CD4-positive, alpha-beta T cell (primary cell): Measurements from ENCODE around the gene HDAC4. TPM values are rescaled to one million over a fixed set of nuclear protein-coding genes. Genes with fewer than 3 reads are reported as not detected.
A peak's percentile ranks its signal among the peaks of the same experiment; 100 is the strongest.

Experiments
- ATAC-seq: fragments of 200-7000 bp; cut with Tn5 transposase; one replicate; pipeline ENCODE4 v1.10.0; 2022; ENCODE audit warnings: mild to moderate bottlenecking; ENCODE audit not compliant: poor library complexity
- CTCF ChIA-PET: fragments of 350-600 bp; sonication (Branson Sonifier 250); formaldehyde crosslinking; loops from one replicate; lab custom pipeline; 2021; ENCODE audit warnings: antibody characterized with exemption, inconsistent platforms; lab: Charles Lee
- POLR2A ChIA-PET: fragments of 350-600 bp; sonication (Branson Sonifier 250); formaldehyde crosslinking; loops from one replicate; lab custom pipeline; 2021; ENCODE audit warnings: antibody characterized with exemption, inconsistent platforms; lab: Charles Lee
- DNase-seq, 14 experiments: peaks; one replicate each; pipeline ENCODE4 v3.0.0-alpha.2; 2013 to 2020; ENCODE audit warnings: mixed read lengths in 2 of 14
- H3K27ac ChIP-seq, 2 donors: one replicate each; pipeline versions ENCODE4 v1.5.1 to v1.7.0; 2013; ENCODE audit warnings: low read length in 2 of 2, low read depth in 1 of 2, mild to moderate bottlenecking in 1 of 2
- H3K27me3 ChIP-seq, 2 experiments: 1 replicate in 1 of 2; 2 replicates in 1 of 2; pipeline versions ENCODE4 v1.6.1 to v1.7.0; 2013; ENCODE audit warnings: low read length in 2 of 2, control low read depth in 1 of 2, mild to moderate bottlenecking in 1 of 2, moderate library complexity in 1 of 2; ENCODE audit not compliant: insufficient read depth in 2 of 2, control insufficient read depth in 1 of 2
- H3K36me3 ChIP-seq: one replicate; pipeline ENCODE4 v1.6.1; 2013; ENCODE audit warnings: low read length, control low read depth; ENCODE audit not compliant: insufficient read depth
- H3K4me1 ChIP-seq: one replicate; pipeline ENCODE4 v1.6.1; 2013; ENCODE audit warnings: low read length, control low read depth; ENCODE audit not compliant: insufficient read depth
- H3K4me3 ChIP-seq: one replicate; pipeline ENCODE4 v1.5.1; 2013; ENCODE audit warnings: mild to moderate bottlenecking, low read length, moderate library complexity
- H3K9me3 ChIP-seq, 2 experiments: 1 replicate in 1 of 2; 2 replicates in 1 of 2; pipeline versions ENCODE4 v1.6.1 to v1.7.0; 2013; ENCODE audit warnings: low read length in 2 of 2, mild to moderate bottlenecking in 2 of 2, control low read depth in 1 of 2, moderate library complexity in 1 of 2; ENCODE audit not compliant: control insufficient read depth in 1 of 2, insufficient read depth in 1 of 2
- H3K27ac Mint-ChIP-seq: one replicate; pipeline ENCODE4 v1.8.0; 2020; ENCODE audit warnings: mixed read lengths
- H3K27me3 Mint-ChIP-seq: one replicate; pipeline ENCODE4 v1.8.0; 2021; ENCODE audit warnings: mixed read lengths
- H3K36me3 Mint-ChIP-seq: one replicate; pipeline ENCODE4 v1.8.0; 2021; ENCODE audit warnings: low read depth, mixed read lengths
- H3K4me1 Mint-ChIP-seq: one replicate; pipeline ENCODE4 v1.8.0; 2021; ENCODE audit warnings: low read depth, mixed read lengths
- H3K4me3 Mint-ChIP-seq: one replicate; pipeline ENCODE4 v1.8.0; 2020; ENCODE audit warnings: mild to moderate bottlenecking, mixed read lengths
- H3K9me3 Mint-ChIP-seq: one replicate; pipeline ENCODE4 v1.8.0; 2020; ENCODE audit warnings: mixed read lengths
- CTCF ChIP-seq: fragments of 200-600 bp; IDR thresholded peaks from one replicate; pipeline ENCODE4 v1.8.0; 2022; ENCODE audit warnings: antibody characterized with exemption, mild to moderate bottlenecking
- intact Hi-C, 2 experiments: fragments of 100-400 bp; cut with DNase I in 1 of 2; cut with micrococcal nuclease in 1 of 2; formaldehyde crosslinking; loops; one replicate each; pipeline versions ENCODE4 v1.15.1 to v1.9.0; 2023 to 2025; cut with DNase I, micrococcal nuclease
- total RNA-seq, 174 experiments: library from RNA in 2 of 174; stranded (reverse) in 2 of 174; gene quantifications; one replicate each; pipeline ENCODE4 v1.2.3 and lab custom pipeline; 2021 to 2026

HDAC4 gene
- total RNA-seq, 2 experiments from 2014 or later, result 45.3 to 49.2 TPM

- H3K4me3 Mint-ChIP-seq, result no peak overlapping the region
- intact Hi-C loops, result no loop called here
- POLR2A ChIA-PET, result no interaction called here
Observed at GRCh38 chr2:239008004-239008403, 392.8 kb downstream of the HDAC4 start.

GRCh38 chr2:239006622-239007285 lies 394.1 kb downstream of the HDAC4 start:
- Mint-ChIP-seq H3K9me3 (no peaks in the 10 kb centered on the region), H3K27me3 (peaks cover 46% of the 10 kb centered on the region), H3K4me3 (no peak overlapping the region), H3K27ac (no peak overlapping the region), H3K36me3 (no peaks in the 10 kb centered on the region), H3K4me1 (no peaks in the 10 kb centered on the region)
- POLR2A ChIA-PET, result no interaction called here
- Histone ChIP-seq H3K4me1 (no peaks in the 10 kb centered on the region), H3K27me3 (peaks cover 10 to 11% of the 10 kb centered on the region in 2 experiments), H3K36me3 (no peaks in the 10 kb centered on the region), H3K27ac (no peak overlapping the region), H3K4me3 (no peak overlapping the region), H3K9me3 (peaks cover 0 to 25% of the 10 kb centered on the region in 2 experiments)
- peak in 1 of 14 experiments; percentile 5 for DNase-seq
- no peak for ATAC-seq
- TF ChIP-seq CTCF, result no peak
- intact Hi-C loops, result no loop called here
- CTCF ChIA-PET, result no interaction called here

More at GRCh38 chr2:239008004-239008403, 392.8 kb downstream of the HDAC4 start:
- TF ChIP-seq CTCF, result no peak
- Mint-ChIP-seq H3K27me3 (peaks cover 44% of the 10 kb centered on the region), H3K4me1 (no peaks in the 10 kb centered on the region), H3K9me3 (no peaks in the 10 kb centered on the region), H3K36me3 (no peaks in the 10 kb centered on the region), H3K27ac (no peak overlapping the region)
- H3K4me1 ChIP-seq, result no peaks in the 10 kb centered on the region
- DNase-seq, result no peak
- no peaks in the 10 kb centered on the region for H3K36me3 ChIP-seq
- CTCF ChIA-PET, result no interaction called here
- H3K4me3 ChIP-seq, result no peak overlapping the region
- H3K27me3 ChIP-seq, result peaks cover 15 to 17% of the 10 kb centered on the region in 2 experiments
- no peak for ATAC-seq
- no peak overlapping the region for H3K27ac ChIP-seq
- peaks cover 0 to 12% of the 10 kb centered on the region in 2 experiments for H3K9me3 ChIP-seq

DNA sequence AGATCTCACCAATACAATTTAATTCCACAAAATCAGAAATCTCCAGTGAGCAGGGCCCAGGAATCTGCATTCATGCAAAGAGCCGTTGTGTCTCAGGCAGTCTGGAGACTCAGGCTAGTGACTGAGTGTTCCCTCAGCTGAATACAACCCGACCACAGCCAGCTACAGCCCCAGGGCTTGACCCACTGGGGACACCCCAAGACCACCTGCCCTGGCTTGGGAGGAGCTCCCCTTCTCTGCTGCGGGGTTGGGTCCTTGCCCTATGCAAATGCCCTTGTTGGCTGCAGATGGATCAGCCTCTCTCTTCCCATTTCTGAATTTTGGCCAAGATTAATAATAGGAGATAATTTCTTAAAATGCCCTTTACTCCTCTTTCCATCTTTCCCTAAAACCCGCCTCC lies 395.2 kb downstream of the HDAC4 start:
- POLR2A ChIA-PET, result no interaction called here
- DNase-seq (peak in 1 of 14 experiments; percentile 29), ATAC-seq (no peak)
- no peaks in the 10 kb centered on the region for H3K4me1 Mint-ChIP-seq
- H3K36me3 ChIP-seq, result no peaks in the 10 kb centered on the region
- peaks cover 4% of the 10 kb centered on the region for H3K9me3 Mint-ChIP-seq
- no peaks in the 10 kb centered on the region for H3K36me3 Mint-ChIP-seq
- CTCF ChIA-PET, result no interaction called here
- TF ChIP-seq CTCF, result no peak
- no peaks in the 10 kb centered on the region for H3K4me1 ChIP-seq
- H3K9me3 ChIP-seq, result peaks cover 0 to 26% of the 10 kb centered on the region in 2 experiments
- H3K27me3 Mint-ChIP-seq, result peaks cover 46% of the 10 kb centered on the region
- H3K27ac ChIP-seq, result no peak overlapping the region
- intact Hi-C loops, result no loop called here
- no peak overlapping the region for H3K27ac Mint-ChIP-seq
- peaks cover 4 to 7% of the 10 kb centered on the region in 2 experiments for H3K27me3 ChIP-seq
- H3K4me3 Mint-ChIP-seq, result no peak overlapping the region
- no peak overlapping the region for H3K4me3 ChIP-seq
